HG02870 (cell line): Measurements from ENCODE around the gene OS9.

ENCODE experiments used
- ATAC-seq: cut with Tn5 transposase; IDR thresholded peaks from one replicate; pipeline ENCODE4 v1.9.1; 2021; ENCODE audit warnings: mild to moderate bottlenecking, moderate library complexity; ENCODE audit not compliant: unreplicated experiment

Gene OS9

GRCh38 chr12:57693317-57693658 is 644 bp upstream of the OS9 start:
- ATAC-seq, result no peak

GRCh38 chr12:57694459-57695019 is 607 bp downstream of the OS9 start:
- ATAC-seq, result peak; percentile 1

GRCh38 chr12:57695770-57696432 is 2.0 kb downstream of the OS9 start:
- ATAC-seq, result no peak

GRCh38 chr12:57697076-57697475 is 3.1 kb downstream of the OS9 start:
- ATAC-seq, result no peak

- no peak for ATAC-seq
These were observed 4.5 kb downstream of the OS9 start for GRCh38 chr12:57698414-57698813.

GRCh38 chr12:57700317-57700716 is 6.4 kb downstream of the OS9 start:
- no peak for ATAC-seq

- no peak for ATAC-seq
These were observed 13.3 kb downstream of the OS9 start for GRCh38 chr12:57707250-57707649.

- ATAC-seq, result no peak
These were observed 14.4 kb downstream of the OS9 start for GRCh38 chr12:57708296-57708695.

- ATAC-seq, result no peak
These were observed 18.8 kb downstream of the OS9 start for GRCh38 chr12:57712701-57713100.

- no peak for ATAC-seq
These were observed 19.3 kb downstream of the OS9 start for GRCh38 chr12:57713209-57713608.

GRCh38 chr12:57715036-57715748 is 21.3 kb downstream of the OS9 start:
- ATAC-seq, result peak; percentile 61

GRCh38 chr12:57715786-57716185 is 21.9 kb downstream of the OS9 start:
- ATAC-seq, result no peak

- ATAC-seq, result no peak
These were observed 22.4 kb downstream of the OS9 start for GRCh38 chr12:57716305-57716704.

- ATAC-seq, result no peak
These were observed 23.2 kb downstream of the OS9 start for GRCh38 chr12:57717131-57717530.

- ATAC-seq, result no peak
These were observed 24.1 kb downstream of the OS9 start for GRCh38 chr12:57717846-57718640.

GRCh38 chr12:57718641-57719528 is 25.0 kb downstream of the OS9 start:
- ATAC-seq, result no peak

GRCh38 chr12:57719777-57720605 is 26.1 kb downstream of the OS9 start:
- no peak for ATAC-seq

GRCh38 chr12:57720606-57721595 is 27.0 kb downstream of the OS9 start:
- no peak for ATAC-seq
